Left kidney (tissue), 2 donors: ENCODE results near the gene RAD9A. TPM values are rescaled to one million over a fixed set of nuclear protein-coding genes. Genes with fewer than 3 reads are reported as not detected.
"Not testable (repeated sequence)": the region's sequence is repeated elsewhere in the genome, so short reads cannot be mapped to it uniquely, and the experiment has no call there.

ENCODE experiments used
- DNase-seq: peaks from one replicate; pipeline ENCODE4 v3.0.0-alpha.2; 2013
- polyA plus RNA-seq: library from polyadenylated mRNA; unstranded; fragments of 120-200 nt; gene quantifications from one replicate; pipeline ENCODE4 v1.2.1, GENCODE V29; 2013; ENCODE audit not compliant: insufficient read length

RAD9A gene
- polyA plus RNA-seq, 1 donor: 29.6 TPM

GRCh38 chr11:67427364-67427859 is 35.6 kb downstream of the RAD9A start:
- not testable (repeated sequence) for DNase-seq

GRCh38 chr11:67428052-67429001 is 36.5 kb downstream of the RAD9A start, which contains the start of gene RPS6KB2:
TSS of gene RPS6KB2 (plus strand) at chr11:67428494. CDS start at chr11:67428546, 52 bp downstream.
- peak; percentile 99 for DNase-seq

- DNase-seq: no peak
These were observed 37.4 kb downstream of the RAD9A start for GRCh38 chr11:67429038-67429668.

DNA sequence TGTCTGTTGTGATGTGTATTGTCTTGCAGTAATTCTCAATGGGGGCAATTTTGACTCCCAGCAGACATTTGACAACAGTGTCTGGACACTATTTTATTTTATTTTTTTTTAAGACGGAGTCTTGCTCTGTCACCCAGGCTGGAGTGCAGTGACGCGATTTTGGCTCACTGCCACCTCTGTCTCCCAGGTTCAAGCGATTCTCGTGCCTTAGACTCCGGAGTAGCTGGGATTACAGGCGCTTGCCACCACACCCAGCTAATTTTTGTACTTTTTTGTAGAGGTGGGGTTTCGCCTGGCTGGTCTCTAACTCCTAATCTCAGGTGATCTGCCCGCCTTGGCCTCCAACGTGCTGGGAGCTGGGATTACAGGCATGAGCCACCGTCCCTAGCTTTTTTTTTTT is 37.9 kb downstream of the RAD9A start:
- no peak for DNase-seq

DNA sequence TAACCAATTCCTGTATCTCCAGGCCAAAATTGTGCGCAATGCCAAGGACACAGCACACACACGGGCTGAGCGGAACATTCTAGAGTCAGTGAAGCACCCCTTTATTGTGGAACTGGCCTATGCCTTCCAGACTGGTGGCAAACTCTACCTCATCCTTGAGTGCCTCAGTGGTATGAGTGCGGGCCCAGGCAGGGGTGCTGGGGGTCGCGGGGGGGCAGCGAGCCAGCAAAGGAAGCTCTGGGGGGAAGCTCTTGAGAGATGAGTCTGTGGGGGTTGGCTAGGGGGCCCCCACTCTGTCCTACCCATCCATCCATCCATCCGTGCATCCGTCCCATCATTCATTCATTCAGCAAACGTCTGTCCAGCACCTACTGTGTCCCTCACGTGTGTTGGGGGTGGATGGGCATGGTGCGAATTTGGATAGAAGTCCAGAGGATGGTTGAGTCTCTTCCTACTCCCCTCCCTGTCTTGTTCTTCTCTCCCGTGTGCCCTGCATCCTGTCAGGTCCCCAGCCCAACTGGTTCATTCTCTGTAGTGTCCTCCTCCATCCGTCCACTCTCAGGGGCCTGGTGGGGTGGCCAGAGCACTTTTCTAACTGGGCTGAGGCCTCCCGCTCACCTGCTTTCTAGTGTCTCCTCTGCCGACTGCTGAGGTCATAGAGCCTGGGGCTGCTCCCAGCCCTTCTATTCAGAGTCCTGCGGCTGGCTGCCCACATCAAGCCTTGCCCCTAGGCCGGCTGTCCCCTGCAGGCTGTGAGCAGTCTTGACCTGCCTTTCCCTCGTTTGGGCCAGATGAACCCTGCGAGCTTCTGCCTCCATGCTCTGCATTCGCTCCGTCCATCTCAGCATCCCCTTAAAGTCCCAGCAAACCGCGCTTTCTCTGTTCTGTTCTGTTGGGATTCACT is 39.8 kb downstream of the RAD9A start:
- no peak for DNase-seq

DNA sequence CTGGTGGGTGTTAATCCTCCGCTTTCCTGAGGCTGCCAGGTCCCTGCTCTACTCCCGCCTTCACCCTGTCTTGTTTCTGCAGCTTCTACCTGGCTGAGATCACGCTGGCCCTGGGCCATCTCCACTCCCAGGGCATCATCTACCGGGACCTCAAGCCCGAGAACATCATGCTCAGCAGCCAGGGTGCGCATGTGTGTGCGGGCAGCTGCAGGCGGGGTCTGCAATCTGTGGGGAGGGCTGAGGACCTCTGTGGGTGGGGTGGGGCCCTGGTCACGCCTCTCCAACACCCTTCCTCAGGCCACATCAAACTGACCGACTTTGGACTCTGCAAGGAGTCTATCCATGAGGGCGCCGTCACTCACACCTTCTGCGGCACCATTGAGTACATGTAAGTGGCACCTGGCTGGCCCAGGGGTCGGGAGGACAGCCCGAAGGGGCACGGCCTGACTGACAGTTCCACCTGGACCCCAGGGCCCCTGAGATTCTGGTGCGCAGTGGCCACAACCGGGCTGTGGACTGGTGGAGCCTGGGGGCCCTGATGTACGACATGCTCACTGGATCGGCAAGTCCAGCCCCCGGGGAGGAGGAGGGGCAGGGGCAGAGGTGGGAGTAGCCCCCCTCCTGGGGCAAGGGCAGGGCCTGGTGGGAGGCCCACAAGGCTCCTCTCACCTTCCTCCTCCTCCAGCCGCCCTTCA is 41.0 kb downstream of the RAD9A start:
- DNase-seq: no peak

DNA sequence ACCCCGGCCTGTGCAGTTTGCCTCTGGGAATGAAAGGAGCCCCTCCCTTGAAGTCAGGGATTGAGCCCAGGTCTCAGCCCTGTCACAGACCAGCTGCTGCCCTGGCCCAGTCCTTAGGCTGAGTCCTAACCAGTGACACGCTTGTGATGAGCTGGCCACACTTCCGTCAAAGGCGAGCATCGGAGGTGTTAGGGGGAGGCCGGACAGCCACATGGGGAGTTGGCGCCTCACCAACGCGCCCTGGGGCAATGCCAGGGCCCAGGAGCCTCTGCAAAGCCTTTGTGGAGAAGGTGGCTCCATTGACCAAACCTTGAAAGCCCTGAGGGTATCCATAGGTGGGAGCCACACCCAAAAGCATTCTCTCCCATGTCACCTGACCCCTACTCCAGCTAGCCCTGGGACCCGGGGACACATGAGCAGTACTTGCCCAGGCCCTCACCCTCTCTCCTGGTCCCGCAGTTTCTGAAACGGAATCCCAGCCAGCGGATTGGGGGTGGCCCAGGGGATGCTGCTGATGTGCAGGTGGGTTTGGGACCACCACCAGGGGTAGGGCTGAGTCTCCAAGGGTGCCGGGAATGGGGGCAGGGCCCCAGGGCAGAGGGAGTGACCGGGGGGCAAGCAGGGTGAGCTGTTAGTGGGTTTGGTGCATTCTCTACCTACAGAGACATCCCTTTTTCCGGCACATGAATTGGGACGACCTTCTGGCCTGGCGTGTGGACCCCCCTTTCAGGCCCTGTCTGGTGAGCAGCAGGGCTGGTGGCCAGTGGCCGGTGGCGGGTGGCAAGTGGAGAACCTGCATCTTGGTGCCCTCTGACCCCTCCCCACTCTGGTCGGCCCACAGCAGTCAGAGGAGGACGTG is 42.0 kb downstream of the RAD9A start:
- no peak for DNase-seq

DNA sequence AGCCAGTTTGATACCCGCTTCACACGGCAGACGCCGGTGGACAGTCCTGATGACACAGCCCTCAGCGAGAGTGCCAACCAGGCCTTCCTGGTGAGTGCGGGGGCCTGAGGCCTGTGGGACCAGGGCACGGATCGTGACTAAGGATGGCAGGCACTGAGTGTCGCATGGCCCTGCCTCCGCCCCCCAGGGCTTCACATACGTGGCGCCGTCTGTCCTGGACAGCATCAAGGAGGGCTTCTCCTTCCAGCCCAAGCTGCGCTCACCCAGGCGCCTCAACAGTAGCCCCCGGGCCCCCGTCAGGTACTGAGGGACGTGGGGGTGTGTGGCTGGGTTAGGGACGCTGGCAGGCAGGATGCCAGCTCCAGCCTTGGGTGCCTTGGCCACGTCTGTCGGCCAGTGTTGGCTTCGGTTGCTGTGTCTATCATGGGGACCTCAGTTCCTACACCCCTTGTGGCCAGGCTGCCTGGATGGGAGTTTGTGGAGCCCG is 42.7 kb downstream of the RAD9A start:
- no peak for DNase-seq

- DNase-seq: no peak
These were observed 43.4 kb downstream of the RAD9A start for GRCh38 chr11:67435031-67435726.

GRCh38 chr11:67435727-67436458 is 44.1 kb downstream of the RAD9A start:
- DNase-seq: no peak

DNA sequence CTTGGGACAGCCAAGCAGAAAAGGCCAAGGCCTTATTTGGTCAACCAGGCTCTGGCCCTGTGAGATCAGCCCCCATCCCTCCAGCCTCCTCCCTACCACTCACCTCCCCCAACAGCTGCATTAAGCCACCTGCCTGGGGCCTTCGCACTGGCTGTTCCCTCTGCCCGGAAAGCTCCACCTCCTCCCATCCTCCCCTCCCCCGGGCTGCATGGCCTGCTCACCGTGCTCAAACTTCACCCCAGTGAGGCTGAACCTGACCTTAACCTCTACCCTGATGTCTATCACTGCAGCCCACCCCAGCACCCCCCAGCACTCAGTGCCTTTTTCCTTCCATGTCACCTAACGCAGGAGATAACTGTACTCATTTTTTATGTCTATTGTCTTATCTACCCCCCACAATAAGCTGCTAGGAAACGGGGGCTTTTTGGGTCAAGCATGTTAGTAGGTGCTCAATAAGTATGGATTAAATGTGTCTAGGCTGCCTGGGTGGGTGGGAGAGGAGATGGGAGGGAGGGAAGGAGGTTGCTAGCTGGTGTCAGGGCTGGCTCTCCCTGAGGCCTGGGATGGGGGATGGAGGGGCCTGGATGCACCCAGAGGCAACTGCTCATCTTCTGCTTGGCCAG is 44.8 kb downstream of the RAD9A start:
- DNase-seq: no peak

- no peak for DNase-seq
These were observed 45.5 kb downstream of the RAD9A start, which contains the start of gene PTPRCAP for GRCh38 chr11:67437082-67437808. TSS of gene PTPRCAP (minus strand) at chr11:67437682. CDS start at chr11:67437619, 63 bp downstream.

- no peak for DNase-seq
These were observed 46.0 kb downstream of the RAD9A start for GRCh38 chr11:67437809-67438157.

GRCh38 chr11:67438158-67438902 is 46.5 kb downstream of the RAD9A start:
- no peak for DNase-seq

GRCh38 chr11:67439321-67440228 is 47.8 kb downstream of the RAD9A start:
- DNase-seq: no peak
